GM23338 (cell line): Measurements from ENCODE around the gene EXOC5. TPM values are rescaled to one million over a fixed set of nuclear protein-coding genes. Genes with fewer than 3 reads are reported as not detected.
A peak's percentile ranks its signal among the peaks of the same experiment; 100 is the strongest.

Experiments
- ATAC-seq: fragments of 200-7000 bp; cut with Tn5 transposase; 3 replicates; pipeline ENCODE4 v1.9.1; 2020
- DNase-seq: peaks from one replicate; pipeline ENCODE4 v3.0.0-alpha.2; 2015; ENCODE audit warnings: low spot score
- H2AFZ ChIP-seq: fragments of 200-600 bp; sonication (generic); 2 replicates; pipeline ENCODE4 v1.8.0; 2016; ENCODE audit warnings: antibody characterized with exemption, mild to moderate bottlenecking, moderate library complexity
- H3F3A ChIP-seq: fragments of 200-600 bp; sonication (generic); replicated peaks from 2 replicates; pipeline ENCODE4 v1.8.0; 2017; ENCODE audit warnings: antibody characterized with exemption, mixed run types, low read depth
- H3K27ac ChIP-seq: fragments of 200-600 bp; sonication (generic); 2 replicates; pipeline ENCODE4 v1.6.1; 2016; ENCODE audit warnings: low read depth
- H3K27me3 ChIP-seq: fragments of 200-600 bp; sonication (generic); 2 replicates; pipeline ENCODE4 v1.8.0; 2016; ENCODE audit warnings: mild to moderate bottlenecking, mixed run types, moderate library complexity; ENCODE audit not compliant: insufficient read depth
- H3K36me3 ChIP-seq: fragments of 200-600 bp; sonication (generic); 2 replicates; pipeline ENCODE4 v1.8.0; 2016; ENCODE audit warnings: mild to moderate bottlenecking; ENCODE audit not compliant: insufficient read depth
- H3K4me1 ChIP-seq: fragments of 200-600 bp; sonication (generic); 2 replicates; pipeline ENCODE4 v1.8.0; 2016; ENCODE audit warnings: mild to moderate bottlenecking, moderate library complexity; ENCODE audit not compliant: insufficient read depth
- H3K4me2 ChIP-seq: fragments of 200-600 bp; sonication (generic); 2 replicates; pipeline ENCODE4 v1.7.1; 2017; ENCODE audit warnings: mixed run types
- H3K4me3 ChIP-seq: fragments of 200-600 bp; sonication (generic); 2 replicates; pipeline ENCODE4 v1.6.1; 2016; ENCODE audit warnings: mixed run types
- H3K79me2 ChIP-seq: fragments of 200-600 bp; sonication (generic); replicated peaks from 2 replicates; pipeline ENCODE4 v1.8.0; 2017; ENCODE audit warnings: mild to moderate bottlenecking; ENCODE audit not compliant: insufficient read depth
- H3K9me2 ChIP-seq: fragments of 200-600 bp; sonication (generic); 2 replicates; pipeline ENCODE4 v1.8.0; 2017; ENCODE audit not compliant: insufficient read depth
- H4K20me1 ChIP-seq: fragments of 200-600 bp; sonication (generic); replicated peaks from 2 replicates; pipeline ENCODE4 v1.8.0; 2017; ENCODE audit warnings: mild to moderate bottlenecking; ENCODE audit not compliant: insufficient read depth
- H3K27ac Mint-ChIP-seq: 2 replicates; pipeline ENCODE4 v1.8.0; 2020; ENCODE audit warnings: inconsistent platforms, mild to moderate bottlenecking, moderate library complexity, mixed read lengths
- H3K27me3 Mint-ChIP-seq: 3 replicates; pipeline ENCODE4 v1.8.0; 2022; ENCODE audit warnings: low read depth, mild to moderate bottlenecking, moderate library complexity, mixed read lengths, inconsistent platforms; ENCODE audit not compliant: insufficient read depth, poor library complexity
- H3K36me3 Mint-ChIP-seq: 3 replicates; pipeline ENCODE4 v1.8.0; 2021; ENCODE audit warnings: low read depth, mild to moderate bottlenecking, inconsistent platforms, moderate library complexity, mixed read lengths
- H3K4me1 Mint-ChIP-seq: 3 replicates; pipeline ENCODE4 v1.8.0; 2020; ENCODE audit warnings: mild to moderate bottlenecking, inconsistent platforms, mixed read lengths
- H3K4me3 Mint-ChIP-seq: 3 replicates; pipeline ENCODE4 v1.8.0; 2021; ENCODE audit warnings: moderate library complexity, mild to moderate bottlenecking, inconsistent platforms, mixed read lengths
- H3K9me3 Mint-ChIP-seq: 3 replicates; pipeline ENCODE4 v1.8.0; 2020; ENCODE audit warnings: moderate library complexity, mild to moderate bottlenecking, inconsistent platforms, mixed read lengths
- CREB1 ChIP-seq: fragments of 250-450 bp; sonication (Bioruptor Pico); IDR thresholded peaks from 2 replicates; pipeline ENCODE4 v1.5.0; 2020; ENCODE audit warnings: low read depth, mild to moderate bottlenecking, moderate library complexity
- CTCF ChIP-seq, 2 experiments: fragments of 200-600 bp in 1 of 2; sonication (generic) in 1 of 2; conservative IDR thresholded peaks; 2 replicates each; pipeline versions ENCODE4 v1.5.1 to v1.6.1; 2016 to 2017; ENCODE audit warnings: antibody characterized with exemption in 2 of 2, low read depth in 2 of 2, mild to moderate bottlenecking in 2 of 2, moderate library complexity in 1 of 2
- ETS1 ChIP-seq: IDR thresholded peaks from 2 replicates; pipeline ENCODE4 v1.6.1; 2016; ENCODE audit warnings: antibody characterized with exemption
- EZH2 ChIP-seq: fragments of 200-600 bp; sonication (generic); IDR thresholded peaks from one replicate; pipeline ENCODE4 v1.8.0; 2017; ENCODE audit warnings: antibody characterized with exemption, mild to moderate bottlenecking, low read depth; ENCODE audit not compliant: unreplicated experiment
- NANOG ChIP-seq: IDR thresholded peaks from 2 replicates; pipeline ENCODE4 v1.6.1; 2016; ENCODE audit warnings: antibody characterized with exemption, borderline replicate concordance
- REST ChIP-seq: IDR thresholded peaks from one replicate; pipeline ENCODE4 v1.6.1; 2018; ENCODE audit warnings: antibody characterized with exemption; ENCODE audit not compliant: unreplicated experiment
- STAT1 ChIP-seq: IDR thresholded peaks from one replicate; pipeline ENCODE4 v1.6.1; 2016; ENCODE audit warnings: antibody characterized with exemption; ENCODE audit not compliant: unreplicated experiment
- ZNF114 ChIP-seq: fragments of 250-450 bp; sonication (Bioruptor Pico); IDR thresholded peaks from 2 replicates; pipeline ENCODE4 v1.5.0; 2020; ENCODE audit warnings: mild to moderate bottlenecking, moderate library complexity
- ZNF331 ChIP-seq: fragments of 250-450 bp; sonication (Bioruptor Pico); IDR thresholded peaks from 2 replicates; pipeline ENCODE4 v1.5.0; 2020; ENCODE audit warnings: low read depth, mild to moderate bottlenecking, moderate library complexity
- polyA plus RNA-seq: library from polyadenylated mRNA; unstranded; fragments of >200 nt; fragmentation: Nextera tagmentation; extraction: Ambion mirVana; gene quantifications from 2 replicates; pipeline ENCODE4 v1.2.1, GENCODE V29; 2016
- total RNA-seq: library from RNA; depleted of rRNA; stranded (reverse); fragments of >200 nt; shearing (Covaris generic); gene quantifications from 2 replicates; pipeline ENCODE4 v1.2.3, GENCODE V29; 2014

Gene EXOC5
- total and polyA plus RNA-seq, 2 experiments from 2014 or later = 26.4 to 55.9 TPM

GRCh38 chr14:57273236-57273635 lies 4.5 kb upstream of the EXOC5 start (continued):
- no peak for TF ChIP-seq REST

GRCh38 chr14:57266065-57266464 lies 2.6 kb downstream of the EXOC5 start:
- no peak for ATAC-seq
- 0 out of 2 replicates have a peak, but pooled peaks cover 3% of the 10 kb centered on the region for H3K36me3 ChIP-seq
- no peak overlapping the region for H3K4me3 ChIP-seq
- peak; percentile 16 for DNase-seq
- peaks cover 20% of the 10 kb centered on the region for H3K4me1 ChIP-seq
- H3K4me2 ChIP-seq = peak overlapping the region; percentile 19; the same call in 1 of the 2 replicates
- H2AFZ ChIP-seq = no peak overlapping the region
- peaks cover 39% of the 10 kb centered on the region for H3K4me1 Mint-ChIP-seq
- H3K27ac Mint-ChIP-seq = no peak overlapping the region
- TF ChIP-seq ZNF331 (no peak), REST (no peak)
- peaks cover 5% of the 10 kb centered on the region for H3K27me3 Mint-ChIP-seq
- peaks cover 4% of the 10 kb centered on the region; the same call in 1 of the 3 replicates for H3K9me3 Mint-ChIP-seq
- no peaks in the 10 kb centered on the region for H3K27me3 ChIP-seq
- no peak overlapping the region for H3K4me3 Mint-ChIP-seq
- peaks cover 88% of the 10 kb centered on the region for H3K79me2 ChIP-seq
- no peaks in the 10 kb centered on the region; the same call in 1 of the 2 replicates for H3F3A ChIP-seq
- H3K36me3 Mint-ChIP-seq = peaks cover 2% of the 10 kb centered on the region; the same call in 1 of the 3 replicates
- no peaks in the 10 kb centered on the region for H3K9me2 ChIP-seq
- no peaks in the 10 kb centered on the region; the same call in none of the 2 replicates for H4K20me1 ChIP-seq
- H3K27ac ChIP-seq = peak overlapping the region; percentile 43; the same call in 1 of the 2 replicates

GRCh38 chr14:57262117-57262516 lies 6.6 kb downstream of the EXOC5 start:
- no peak for DNase-seq
- no peak for ATAC-seq
- no peaks in the 10 kb centered on the region for H3K9me3 Mint-ChIP-seq
- no peaks in the 10 kb centered on the region for H3F3A ChIP-seq
- no peak overlapping the region for H3K27ac Mint-ChIP-seq
- H4K20me1 ChIP-seq = peaks cover 16% of the 10 kb centered on the region
- no peak overlapping the region for H3K4me3 Mint-ChIP-seq
- peaks cover 19% of the 10 kb centered on the region; the same call in 1 of the 2 replicates for H3K4me1 ChIP-seq
- H3K4me1 Mint-ChIP-seq = peaks cover 34% of the 10 kb centered on the region
- no peaks in the 10 kb centered on the region for H3K27me3 Mint-ChIP-seq
- no peak overlapping the region for H3K27ac ChIP-seq
- H3K4me2 ChIP-seq = no peak overlapping the region
- H3K36me3 Mint-ChIP-seq = peaks cover 10% of the 10 kb centered on the region; the same call in 2 of the 3 replicates
- no peak overlapping the region for H3K4me3 ChIP-seq
- H3K27me3 ChIP-seq = no peaks in the 10 kb centered on the region
- no peaks in the 10 kb centered on the region for H3K36me3 ChIP-seq
- H3K79me2 ChIP-seq = peaks cover 100% of the 10 kb centered on the region
- H3K9me2 ChIP-seq = no peaks in the 10 kb centered on the region
- H2AFZ ChIP-seq = no peak overlapping the region
- TF ChIP-seq ZNF114 (CRISPR knock-in tag) (no peak), CREB1 (no peak), STAT1 (no peak), EZH2 (no peak), CTCF (conservative IDR thresholded peaks at IDR 0.05; ENCODE audit: low read depth in 2 of 2) (no peak), ETS1 (no peak), ZNF331 (no peak), NANOG (no peak)
